Measurements from ENCODE around the gene PHYH.

DNA sequence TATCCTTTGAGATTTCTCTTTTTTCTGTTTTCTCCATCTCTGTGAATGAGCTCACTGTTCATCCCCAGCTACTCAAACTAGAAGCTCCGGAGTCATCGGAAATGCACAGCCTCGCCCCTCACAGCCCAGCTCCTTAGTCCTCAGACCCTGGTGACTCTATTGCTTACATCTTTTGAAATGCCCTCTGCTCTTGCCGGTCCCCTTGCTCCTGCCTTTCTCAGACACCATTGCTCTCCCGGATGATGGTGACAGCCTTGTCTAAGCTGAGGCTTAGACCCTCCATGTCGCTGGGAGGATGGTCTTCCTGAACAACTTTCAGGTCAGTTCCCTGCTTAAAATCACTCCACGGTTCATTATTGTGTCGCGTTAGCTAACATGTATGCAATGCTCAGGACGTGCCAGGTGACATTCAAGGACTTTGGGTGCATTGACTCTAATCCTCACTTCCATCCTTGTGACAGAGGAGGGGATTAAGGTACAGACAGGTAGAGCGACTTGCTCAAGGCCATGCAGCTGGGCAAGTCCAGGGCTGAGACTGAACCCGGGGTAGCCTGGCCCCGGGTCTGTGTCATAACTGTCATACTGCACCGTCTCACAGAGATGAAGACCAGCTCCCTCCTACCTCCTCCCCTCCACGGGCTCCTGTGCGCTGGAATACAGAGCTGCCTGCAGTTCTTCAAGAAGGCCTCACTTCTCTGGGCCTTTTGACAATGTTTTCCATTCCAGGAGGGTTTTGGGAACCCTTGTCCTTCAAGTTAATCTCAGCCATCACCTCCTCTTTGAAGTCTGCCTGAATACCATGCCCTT, 61.4 kb downstream of the PHYH start:
- TF ChIP-seq CTCF (IDR thresholded peaks at IDR 0.05 in 4 of 5, conservative IDR thresholded peaks at IDR 0.05 in 1 of 5) (no peak), POLR2A (IDR thresholded peaks at IDR 0.05) (no peak)

All from gastrocnemius medialis (tissue), 4 donors.